Parathyroid adenoma (tissue), 2 donors: Measurements from ENCODE around the gene LILRB2.
"Not testable (repeated sequence)": the region's sequence is repeated elsewhere in the genome, so short reads cannot be mapped to it uniquely, and the experiment has no call there.

Source experiments
- H2AFZ ChIP-seq: fragments of 300-600 bp; sonication (generic); one replicate; pipeline ENCODE4 v1.7.0; 2017; ENCODE audit warnings: antibody characterized with exemption, mild to moderate bottlenecking
- H3K27ac ChIP-seq: fragments of 300-600 bp; sonication (generic); one replicate; pipeline ENCODE4 v1.7.0; 2017
- H3K27me3 ChIP-seq: fragments of 300-600 bp; sonication (generic); one replicate; pipeline ENCODE4 v1.7.0; 2017; ENCODE audit warnings: low read length; ENCODE audit not compliant: control insufficient read depth, insufficient read depth
- H3K36me3 ChIP-seq: fragments of 300-600 bp; sonication (generic); one replicate; pipeline ENCODE4 v1.7.0; 2017; ENCODE audit warnings: low read length; ENCODE audit not compliant: control insufficient read depth, insufficient read depth
- H3K4me1 ChIP-seq: fragments of 300-600 bp; sonication (generic); one replicate; pipeline ENCODE4 v1.7.0; 2017; ENCODE audit warnings: control low read depth
- H3K4me2 ChIP-seq: fragments of 300-600 bp; sonication (generic); one replicate; pipeline ENCODE4 v1.7.0; 2017; ENCODE audit warnings: low read length
- H3K4me3 ChIP-seq: fragments of 300-600 bp; sonication (generic); one replicate; pipeline ENCODE4 v1.7.0; 2017; ENCODE audit warnings: low read depth, low read length
- H3K79me2 ChIP-seq: fragments of 300-600 bp; sonication (generic); one replicate; pipeline ENCODE4 v1.7.0; 2017; ENCODE audit warnings: control low read depth
- H3K9ac ChIP-seq: fragments of 300-600 bp; sonication (generic); one replicate; pipeline ENCODE4 v1.7.0; 2017; ENCODE audit warnings: mild to moderate bottlenecking
- H3K9me3 ChIP-seq: fragments of 300-600 bp; sonication (generic); one replicate; pipeline ENCODE4 v1.7.0; 2017; ENCODE audit warnings: low read length; ENCODE audit not compliant: control insufficient read depth
- TF ChIP-seq, protein P1 (sequence below): fragments of 300-600 bp; sonication (generic); IDR thresholded peaks from one replicate; pipeline ENCODE4 v1.7.0; 2017; ENCODE audit warnings: antibody characterized with exemption, mild to moderate bottlenecking
- donor health status: primary hyperparathyroidism.

The LILRB2 gene

DNA sequence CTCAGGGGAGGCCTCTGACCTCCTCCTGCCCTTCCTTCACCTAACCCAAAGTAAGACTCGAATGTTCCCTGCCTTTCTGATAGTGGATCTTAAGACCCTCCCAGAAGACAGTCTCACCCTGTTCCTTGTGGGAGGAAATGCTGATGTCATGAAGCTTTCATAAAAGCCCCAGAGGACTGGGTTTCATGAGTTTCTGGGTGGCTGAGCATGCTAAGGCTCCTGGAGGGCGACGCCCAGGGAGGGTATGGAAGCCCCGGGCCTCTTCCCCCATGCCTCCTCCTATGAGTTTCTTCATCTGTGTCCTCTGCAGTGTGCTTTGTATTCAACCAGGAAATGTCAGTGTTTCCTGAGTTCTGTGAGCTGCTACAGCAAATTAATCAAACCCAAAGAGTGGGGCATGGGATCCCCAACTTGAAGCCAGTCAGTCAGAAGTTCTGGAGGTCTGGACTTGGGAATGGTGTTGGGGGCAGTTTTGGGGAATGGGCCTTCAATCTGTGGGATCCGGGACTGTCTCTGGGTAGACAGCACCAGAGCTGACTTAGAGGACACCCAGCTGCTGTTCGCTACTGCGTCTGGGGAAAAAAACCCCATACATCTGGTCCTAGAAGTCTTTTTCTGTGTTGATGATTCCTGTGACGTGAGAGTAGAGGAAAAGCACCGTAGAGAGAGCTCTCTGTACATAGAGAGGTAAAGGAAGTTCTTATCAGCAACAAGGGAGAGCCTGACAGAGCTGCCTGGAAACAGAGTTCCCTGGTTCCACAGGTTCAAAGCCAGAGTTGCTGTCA, 2.0 kb upstream of the LILRB2 start:
- Histone ChIP-seq H3K36me3 (no peaks in the 10 kb centered on the region), H3K4me1 (no peaks in the 10 kb centered on the region), H3K4me2 (no peak overlapping the region), H3K9me3 (no peaks in the 10 kb centered on the region), H3K9ac (no peak overlapping the region), H3K79me2 (no peaks in the 10 kb centered on the region), H2AFZ (no peak overlapping the region), H3K4me3 (no peak overlapping the region), H3K27me3 (no peaks in the 10 kb centered on the region), H3K27ac (no peak overlapping the region)
- TF ChIP-seq, protein P1, sequence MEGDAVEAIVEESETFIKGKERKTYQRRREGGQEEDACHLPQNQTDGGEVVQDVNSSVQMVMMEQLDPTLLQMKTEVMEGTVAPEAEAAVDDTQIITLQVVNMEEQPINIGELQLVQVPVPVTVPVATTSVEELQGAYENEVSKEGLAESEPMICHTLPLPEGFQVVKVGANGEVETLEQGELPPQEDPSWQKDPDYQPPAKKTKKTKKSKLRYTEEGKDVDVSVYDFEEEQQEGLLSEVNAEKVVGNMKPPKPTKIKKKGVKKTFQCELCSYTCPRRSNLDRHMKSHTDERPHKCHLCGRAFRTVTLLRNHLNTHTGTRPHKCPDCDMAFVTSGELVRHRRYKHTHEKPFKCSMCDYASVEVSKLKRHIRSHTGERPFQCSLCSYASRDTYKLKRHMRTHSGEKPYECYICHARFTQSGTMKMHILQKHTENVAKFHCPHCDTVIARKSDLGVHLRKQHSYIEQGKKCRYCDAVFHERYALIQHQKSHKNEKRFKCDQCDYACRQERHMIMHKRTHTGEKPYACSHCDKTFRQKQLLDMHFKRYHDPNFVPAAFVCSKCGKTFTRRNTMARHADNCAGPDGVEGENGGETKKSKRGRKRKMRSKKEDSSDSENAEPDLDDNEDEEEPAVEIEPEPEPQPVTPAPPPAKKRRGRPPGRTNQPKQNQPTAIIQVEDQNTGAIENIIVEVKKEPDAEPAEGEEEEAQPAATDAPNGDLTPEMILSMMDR = no peak

GRCh38 chr19:54281729-54282075, 792 bp upstream of the LILRB2 start:
- H3K27ac ChIP-seq, H3K4me2 ChIP-seq, H3K79me2 ChIP-seq, H2AFZ ChIP-seq, H3K27me3 ChIP-seq, H3K4me3 ChIP-seq, H3K9ac ChIP-seq, H3K36me3 ChIP-seq, H3K4me1 ChIP-seq, H3K9me3 ChIP-seq: not testable (repeated sequence)

DNA sequence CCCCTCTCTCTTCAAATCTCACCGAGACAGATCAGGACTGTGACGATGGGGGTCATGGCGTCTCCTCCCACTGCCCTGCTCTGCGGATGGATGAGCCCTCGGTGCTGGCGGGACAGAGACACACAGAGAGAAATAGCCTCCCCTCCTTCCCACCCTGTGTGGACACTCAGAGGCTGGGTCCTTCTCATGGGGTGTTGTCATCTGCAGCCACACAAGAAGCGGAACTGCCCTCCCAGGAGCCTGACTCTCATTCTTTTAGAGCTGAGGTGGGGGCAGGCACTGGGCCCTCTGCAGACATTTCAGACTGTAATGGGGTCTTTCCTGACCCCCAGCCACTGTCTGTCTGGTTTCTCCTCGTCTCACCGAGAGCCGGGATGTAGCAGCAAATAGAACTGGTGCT, 469 bp downstream of the LILRB2 start:
- H3K27ac ChIP-seq, H2AFZ ChIP-seq, H3K4me1 ChIP-seq, H3K4me2 ChIP-seq, H3K9ac ChIP-seq, H3K79me2 ChIP-seq, H3K9me3 ChIP-seq, H3K27me3 ChIP-seq, H3K4me3 ChIP-seq, H3K36me3 ChIP-seq: not testable (repeated sequence)

GRCh38 chr19:54280025-54280424, 885 bp downstream of the LILRB2 start:
- H3K36me3 ChIP-seq, H3K9ac ChIP-seq, H3K4me1 ChIP-seq, H2AFZ ChIP-seq, H3K9me3 ChIP-seq, H3K27me3 ChIP-seq, H3K4me3 ChIP-seq, H3K79me2 ChIP-seq, H3K27ac ChIP-seq, H3K4me2 ChIP-seq: not testable (repeated sequence)

DNA sequence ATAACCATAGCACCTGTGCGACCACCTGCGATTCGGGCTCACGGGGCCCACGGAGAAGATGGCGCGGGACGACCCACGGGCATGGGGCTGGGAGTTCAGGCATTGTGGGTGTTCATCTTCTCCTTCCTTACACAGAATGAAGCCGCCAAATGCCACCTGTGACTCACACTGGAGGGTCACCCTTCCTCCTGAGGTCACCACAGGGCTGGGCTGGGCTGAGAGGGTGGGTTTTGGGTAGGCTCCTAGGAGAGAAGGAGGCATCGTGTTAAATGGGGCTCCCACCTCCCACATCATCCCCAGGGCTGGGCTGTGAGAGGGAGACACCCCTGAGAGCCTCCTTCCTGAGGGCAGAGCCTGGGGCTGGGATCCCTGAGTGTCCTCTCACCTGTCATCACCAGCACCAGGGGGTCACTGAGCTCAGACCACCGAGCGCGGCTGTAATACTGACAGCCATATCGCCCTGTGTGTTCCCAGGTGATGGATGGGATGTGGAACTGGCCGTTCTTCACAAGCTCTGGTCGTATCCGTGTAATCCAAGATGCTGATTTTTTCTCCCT, 1.4 kb downstream of the LILRB2 start:
- Histone ChIP-seq H3K4me3 (no peak overlapping the region), H3K9ac (no peak overlapping the region), H3K4me1 (no peaks in the 10 kb centered on the region), H3K36me3 (no peaks in the 10 kb centered on the region), H3K79me2 (no peaks in the 10 kb centered on the region), H3K27me3 (no peaks in the 10 kb centered on the region), H3K4me2 (no peak overlapping the region), H2AFZ (no peak overlapping the region), H3K9me3 (no peaks in the 10 kb centered on the region), H3K27ac (no peak overlapping the region)
- TF ChIP-seq, protein P1 = no peak

GRCh38 chr19:54278571-54279195, 2.2 kb downstream of the LILRB2 start:
- not testable (repeated sequence) for H3K4me1 ChIP-seq, H2AFZ ChIP-seq, H3K36me3 ChIP-seq, H3K4me2 ChIP-seq, H3K79me2 ChIP-seq, H3K27me3 ChIP-seq, H3K9ac ChIP-seq, H3K27ac ChIP-seq, H3K4me3 ChIP-seq, H3K9me3 ChIP-seq

- H3K27ac ChIP-seq, H3K4me1 ChIP-seq, H2AFZ ChIP-seq, H3K36me3 ChIP-seq, H3K4me2 ChIP-seq, H3K4me3 ChIP-seq, H3K9ac ChIP-seq, H3K9me3 ChIP-seq, H3K27me3 ChIP-seq, H3K79me2 ChIP-seq: not testable (repeated sequence)
Observed at GRCh38 chr19:54278056-54278455, 2.9 kb downstream of the LILRB2 start.

DNA sequence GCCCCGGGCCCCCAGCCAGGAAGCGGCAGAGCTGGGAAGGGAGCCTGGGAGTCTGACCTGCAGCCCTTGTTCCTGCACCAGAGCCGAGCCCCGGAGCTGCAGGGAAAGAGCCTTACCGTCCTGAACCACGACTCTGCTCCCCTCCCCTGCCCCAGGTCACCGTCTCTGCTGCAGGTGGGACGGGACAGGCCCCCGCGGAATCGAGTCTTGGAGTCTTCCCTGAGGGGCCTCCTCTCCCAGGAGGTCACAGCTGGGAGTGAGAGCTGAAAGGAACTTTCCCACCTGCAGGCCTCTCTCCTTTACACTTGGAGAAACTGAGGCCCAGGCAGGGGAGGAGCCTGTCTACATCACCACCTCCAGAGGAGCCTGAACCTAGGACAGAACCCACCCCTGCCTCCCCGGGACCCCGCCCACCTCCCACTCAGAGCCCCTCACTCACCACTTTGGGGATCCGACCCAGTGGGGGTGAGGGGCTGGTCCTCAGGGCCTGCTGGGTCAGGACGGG, 3.7 kb downstream of the LILRB2 start:
- not testable (repeated sequence) for H3K4me1 ChIP-seq, H3K9me3 ChIP-seq, H3K36me3 ChIP-seq, H3K79me2 ChIP-seq, H3K27me3 ChIP-seq, H3K4me2 ChIP-seq, H3K27ac ChIP-seq, H2AFZ ChIP-seq, H3K4me3 ChIP-seq, H3K9ac ChIP-seq
